ENCODE results near the gene CLDND2.

CLDND2 gene

DNA sequence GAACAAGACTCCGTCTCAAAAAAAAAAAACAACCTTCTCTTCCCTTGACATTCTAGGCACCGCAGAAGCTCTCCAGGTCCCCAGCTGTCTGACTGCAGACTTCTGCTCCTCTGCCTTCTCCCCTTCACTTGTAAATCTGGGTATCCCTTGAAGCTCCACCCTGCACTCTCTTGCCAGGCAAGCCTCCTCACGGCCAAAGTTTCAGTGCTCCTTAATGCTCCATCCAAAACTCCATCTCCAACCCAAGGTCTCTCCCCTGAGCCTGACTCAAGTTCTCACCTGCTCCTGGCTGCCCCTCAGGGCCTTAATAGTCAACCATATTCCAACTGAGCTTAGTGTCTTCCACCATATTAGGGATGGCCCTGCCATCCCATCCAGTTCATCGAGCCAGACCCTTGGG lies 1.4 kb upstream of the CLDND2 start:
- Mint-ChIP-seq H3K27me3 (no peaks in the 10 kb centered on the region), H3K4me3 (peak overlapping the region; percentile 87), H3K4me1 (ENCODE audit: low read depth) (peaks cover 69% of the 10 kb centered on the region), H3K9me3 (ENCODE audit: low read depth) (no peaks in the 10 kb centered on the region), H3K36me3 (peaks cover 4% of the 10 kb centered on the region), H3K27ac (peak overlapping the region; percentile 94)

DNA sequence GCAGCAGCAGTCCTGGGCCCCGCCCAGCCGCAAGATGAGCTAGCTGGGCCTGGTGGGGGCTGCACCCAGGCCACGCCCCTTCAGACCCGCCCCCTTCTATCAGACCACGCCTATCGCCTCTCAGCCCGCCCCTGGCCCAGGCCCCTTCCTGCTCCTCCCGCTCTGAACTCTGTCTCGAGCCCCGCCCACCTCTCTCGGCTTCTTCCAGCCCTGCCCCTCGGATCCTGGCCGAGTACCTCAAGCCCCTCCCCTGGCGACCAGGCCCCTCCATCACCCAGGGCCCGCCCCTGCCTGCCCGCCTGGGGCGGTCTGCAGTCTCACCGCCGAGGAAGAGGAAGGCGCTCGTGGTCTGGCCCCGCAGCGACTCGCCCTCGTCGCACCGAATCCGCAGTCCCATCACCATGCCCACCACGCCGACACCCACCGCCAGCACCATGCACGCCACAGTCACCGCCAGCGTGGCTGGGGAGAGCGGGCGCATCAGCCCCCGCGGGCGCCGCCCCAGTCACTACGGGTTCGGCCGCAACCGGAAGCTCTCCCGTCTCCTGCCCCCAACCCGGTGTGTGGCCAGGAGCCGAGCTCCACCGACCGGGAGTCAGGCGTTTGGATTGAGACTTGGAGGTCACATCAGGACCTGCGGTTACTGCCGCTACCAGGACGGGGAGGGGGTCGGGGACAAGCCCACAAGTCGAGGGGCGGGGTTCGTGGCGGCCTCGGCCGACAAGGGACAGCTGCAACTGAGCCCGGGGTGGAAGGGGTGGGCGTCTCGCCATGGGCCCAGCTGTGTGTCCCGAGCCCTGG lies 1.0 kb downstream of the CLDND2 start:
- H3K4me1 Mint-ChIP-seq (ENCODE audit: low read depth), result peaks cover 66% of the 10 kb centered on the region
- peak overlapping the region; percentile 99 for H3K27ac Mint-ChIP-seq
- H3K4me3 Mint-ChIP-seq, result peak overlapping the region; percentile 100
- H3K36me3 Mint-ChIP-seq, result peaks cover 4% of the 10 kb centered on the region
- H3K9me3 Mint-ChIP-seq (ENCODE audit: low read depth), result no peaks in the 10 kb centered on the region
- no peaks in the 10 kb centered on the region for H3K27me3 Mint-ChIP-seq

DNA sequence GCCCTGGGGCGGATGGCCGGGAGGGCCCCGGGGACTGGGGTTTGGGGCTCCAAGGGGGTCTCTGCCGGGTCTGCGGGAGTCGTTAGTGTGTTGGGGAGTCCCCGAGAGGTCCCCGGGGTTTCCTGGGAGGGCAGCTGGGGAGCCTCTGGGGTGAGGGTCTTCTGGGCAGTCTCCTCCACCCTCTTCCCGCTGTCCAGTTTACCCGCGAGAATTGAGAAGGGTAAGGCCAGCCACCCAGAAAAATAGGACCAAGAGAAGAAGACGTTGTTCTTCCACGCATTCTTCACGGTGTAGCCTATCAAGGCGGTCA lies 1.6 kb downstream of the CLDND2 start:
- peak overlapping the region; percentile 100 for H3K4me3 Mint-ChIP-seq
- H3K36me3 Mint-ChIP-seq, result peaks cover 4% of the 10 kb centered on the region
- peak overlapping the region; percentile 99 for H3K27ac Mint-ChIP-seq
- no peaks in the 10 kb centered on the region for H3K27me3 Mint-ChIP-seq
- peaks cover 66% of the 10 kb centered on the region for H3K4me1 Mint-ChIP-seq (ENCODE audit: low read depth)
- H3K9me3 Mint-ChIP-seq (ENCODE audit: low read depth), result no peaks in the 10 kb centered on the region

DNA sequence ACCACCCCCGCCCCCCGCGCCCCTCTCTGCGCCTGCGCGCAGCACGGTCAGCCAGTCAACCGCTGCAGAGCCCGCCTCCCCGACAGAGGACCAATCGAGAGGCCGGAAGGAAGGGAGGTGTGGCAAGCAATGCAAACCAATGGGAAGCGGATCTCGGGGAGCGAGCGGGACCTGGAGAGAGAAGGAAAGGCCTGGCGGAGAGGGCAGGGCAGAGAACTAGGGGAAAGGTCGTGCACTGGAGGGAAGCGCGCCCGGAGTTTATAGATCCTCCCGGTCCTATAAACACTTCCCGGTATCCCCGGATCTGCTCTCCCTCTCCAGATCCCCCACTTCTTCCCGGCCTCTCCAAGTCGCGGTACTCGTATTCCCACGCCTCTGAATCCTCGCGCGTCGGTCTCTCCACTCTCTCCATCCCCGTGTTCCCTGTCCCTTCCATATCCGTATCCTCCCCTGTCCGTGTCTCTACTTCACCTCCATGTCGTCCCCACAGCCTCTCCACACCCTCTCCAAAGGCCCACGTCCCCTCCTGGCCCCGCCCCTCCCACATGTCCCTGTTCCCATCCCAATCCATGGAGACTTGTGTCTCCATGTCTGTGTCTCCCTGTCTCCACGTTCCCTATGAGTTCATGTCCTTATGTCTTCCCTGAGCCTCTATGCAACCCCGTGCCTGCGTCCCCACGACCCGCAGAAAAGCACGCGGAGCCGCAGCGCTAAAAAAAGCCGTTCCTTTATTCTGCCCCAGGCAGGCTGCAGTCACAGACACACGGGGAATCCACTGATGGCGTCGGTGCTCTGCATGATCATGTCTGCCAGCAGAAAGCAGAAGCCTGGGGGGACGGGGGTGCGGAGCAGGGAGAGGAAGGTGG lies 2.2 kb downstream of the CLDND2 start:
- Mint-ChIP-seq H3K9me3 (ENCODE audit: low read depth) (no peaks in the 10 kb centered on the region), H3K27me3 (no peaks in the 10 kb centered on the region), H3K4me1 (ENCODE audit: low read depth) (peaks cover 65% of the 10 kb centered on the region), H3K4me3 (peak overlapping the region; percentile 100), H3K27ac (peak overlapping the region; percentile 99), H3K36me3 (peaks cover 4% of the 10 kb centered on the region)

DNA sequence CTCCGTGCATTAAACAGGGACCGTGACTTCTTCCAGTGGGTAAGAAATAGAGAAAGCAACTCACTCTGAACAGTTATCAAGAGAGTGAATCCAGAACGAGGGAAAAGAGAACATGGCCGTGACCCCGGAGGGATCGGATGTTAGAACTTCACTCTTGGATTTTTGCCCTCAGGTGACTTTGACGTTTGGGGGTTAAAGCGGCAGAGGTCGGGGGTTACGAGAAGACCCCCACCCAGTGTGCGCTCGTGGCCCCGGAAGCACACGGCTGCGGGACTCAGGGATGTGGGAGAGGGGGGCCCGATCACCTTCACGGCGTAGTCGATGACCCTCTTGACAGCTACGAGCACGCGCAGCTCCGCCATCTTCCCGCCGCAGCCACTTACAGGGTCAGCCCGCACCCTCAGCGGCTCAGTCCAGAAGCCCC lies 2.8 kb downstream of the CLDND2 start, which contains the start of gene ETFB:
Gene ETFB, minus strand, starts transcription at position 424 of the 424 bp plus-strand sequence. Its CDS starts 62 bp downstream, at position 362.
- H3K36me3 Mint-ChIP-seq, result peaks cover 4% of the 10 kb centered on the region
- H3K4me1 Mint-ChIP-seq (ENCODE audit: low read depth), result peaks cover 59% of the 10 kb centered on the region
- H3K27ac Mint-ChIP-seq, result peak within 1 kb of the TSS; percentile 99
- peak within 1 kb of the TSS; percentile 100 for H3K4me3 Mint-ChIP-seq
- no peaks in the 10 kb centered on the region for H3K27me3 Mint-ChIP-seq
- no peaks in the 10 kb centered on the region for H3K9me3 Mint-ChIP-seq (ENCODE audit: low read depth)

DNA sequence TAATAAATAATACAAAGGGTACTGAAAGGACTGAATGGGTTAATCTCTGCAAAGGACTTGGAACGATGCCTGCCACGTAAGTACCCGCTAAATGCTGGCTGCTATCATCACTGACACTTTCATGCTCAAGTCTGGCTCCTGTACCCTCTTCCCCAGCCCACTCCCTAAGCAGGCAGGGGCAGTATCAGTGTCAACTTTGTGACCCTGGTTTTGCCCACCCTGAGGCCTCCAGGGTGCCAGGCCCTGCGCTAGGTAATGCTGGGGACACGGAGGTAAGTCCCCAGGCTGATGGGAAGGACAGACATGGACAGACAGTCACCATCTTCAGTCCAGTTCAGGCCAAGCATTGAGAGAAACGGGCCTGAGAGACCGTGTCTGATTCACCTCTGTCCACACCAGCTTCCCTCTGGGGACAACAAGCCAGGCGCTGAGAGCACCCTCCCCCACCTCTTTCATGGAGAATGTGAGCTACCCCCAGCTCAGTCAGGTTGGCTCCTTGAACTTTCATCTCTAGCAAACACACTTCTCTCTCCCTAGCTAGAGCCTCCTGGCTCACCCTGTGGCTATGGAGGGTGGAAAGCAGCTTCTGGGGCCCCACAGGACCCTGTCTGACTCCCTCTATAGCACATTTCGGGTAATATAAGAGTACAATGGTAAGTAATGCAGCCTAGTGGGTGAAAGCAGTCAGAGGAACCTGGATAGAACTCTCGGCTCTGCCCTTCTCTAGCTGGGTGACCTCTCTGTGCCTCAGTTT lies 3.4 kb downstream of the CLDND2 start:
- Mint-ChIP-seq H3K27ac (peak overlapping the region; percentile 99), H3K9me3 (ENCODE audit: low read depth) (no peaks in the 10 kb centered on the region), H3K4me1 (ENCODE audit: low read depth) (peaks cover 56% of the 10 kb centered on the region), H3K4me3 (peak overlapping the region; percentile 100), H3K27me3 (no peaks in the 10 kb centered on the region), H3K36me3 (peaks cover 3% of the 10 kb centered on the region)

DNA sequence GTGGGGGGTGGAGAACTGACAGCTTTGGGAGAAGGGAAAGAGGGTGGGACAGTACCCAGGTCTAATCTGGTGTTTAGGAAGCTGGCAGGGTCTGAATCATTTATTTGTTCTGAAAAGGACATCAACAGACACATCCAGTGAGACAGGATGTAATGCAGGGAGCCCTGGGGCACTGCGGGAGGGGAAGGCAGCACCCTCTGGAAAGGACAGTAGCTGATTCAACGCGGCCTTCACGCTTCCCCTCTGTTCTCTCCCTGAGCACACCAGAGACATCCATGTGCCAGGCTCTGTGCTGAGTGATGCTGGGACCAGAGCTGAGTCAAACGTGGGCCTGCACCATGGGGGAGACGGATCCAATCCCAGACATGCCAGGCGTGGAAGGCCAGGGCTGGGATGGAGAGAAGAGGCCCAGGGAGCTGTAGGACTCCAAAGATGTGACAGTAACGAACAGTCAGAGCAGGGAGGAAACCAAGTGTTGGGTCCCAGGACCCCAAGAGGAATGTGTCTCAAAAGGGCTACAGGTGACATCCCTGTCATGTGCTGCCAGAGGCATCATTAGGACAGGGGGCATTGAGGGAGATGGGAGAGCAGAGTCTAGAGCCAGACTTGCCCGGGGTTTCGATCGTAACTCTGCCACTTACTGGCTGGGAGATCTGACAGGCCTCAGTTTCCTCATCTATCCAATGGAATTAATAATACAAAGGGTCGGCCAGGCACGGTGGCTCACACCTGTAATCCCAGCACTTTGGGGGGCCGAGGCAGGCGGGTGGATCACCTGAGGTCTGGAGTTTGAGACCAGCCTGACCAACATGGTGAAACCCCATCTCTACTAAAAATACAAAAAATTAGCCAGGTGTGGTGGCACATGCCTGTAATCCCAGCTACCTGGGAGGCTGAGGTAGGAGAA lies 4.3 kb downstream of the CLDND2 start:
- Mint-ChIP-seq H3K4me3 (peak overlapping the region; percentile 80), H3K9me3 (ENCODE audit: low read depth) (no peaks in the 10 kb centered on the region), H3K27ac (peak overlapping the region; percentile 92), H3K27me3 (no peaks in the 10 kb centered on the region), H3K36me3 (no peaks in the 10 kb centered on the region), H3K4me1 (ENCODE audit: low read depth) (peaks cover 54% of the 10 kb centered on the region)

DNA sequence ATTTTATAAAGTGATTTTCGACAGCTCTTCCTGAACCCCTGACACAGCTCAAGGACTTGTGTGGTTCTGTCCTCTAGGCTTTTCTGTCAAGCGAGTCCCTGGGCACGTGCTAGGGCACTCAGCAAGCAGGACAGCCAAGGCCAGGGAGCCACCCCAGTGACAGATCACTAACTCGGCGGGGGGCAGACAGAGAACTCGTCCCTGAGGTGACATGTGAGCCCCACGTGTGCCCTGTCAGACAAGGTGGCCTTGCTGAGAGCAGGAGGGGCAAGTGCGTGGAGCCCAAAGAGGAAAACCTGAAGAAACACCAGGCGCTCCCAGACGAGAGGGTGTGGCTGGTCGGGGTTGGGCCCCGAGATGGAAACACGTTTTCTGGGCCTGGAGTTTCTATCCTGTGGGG lies 7.6 kb downstream of the CLDND2 start:
- no peaks in the 10 kb centered on the region for H3K27me3 Mint-ChIP-seq
- no peak overlapping the region for H3K4me3 Mint-ChIP-seq
- H3K36me3 Mint-ChIP-seq, result no peaks in the 10 kb centered on the region
- H3K9me3 Mint-ChIP-seq (ENCODE audit: low read depth), result no peaks in the 10 kb centered on the region
- H3K4me1 Mint-ChIP-seq (ENCODE audit: low read depth), result peaks cover 56% of the 10 kb centered on the region
- H3K27ac Mint-ChIP-seq, result no peak overlapping the region

DNA sequence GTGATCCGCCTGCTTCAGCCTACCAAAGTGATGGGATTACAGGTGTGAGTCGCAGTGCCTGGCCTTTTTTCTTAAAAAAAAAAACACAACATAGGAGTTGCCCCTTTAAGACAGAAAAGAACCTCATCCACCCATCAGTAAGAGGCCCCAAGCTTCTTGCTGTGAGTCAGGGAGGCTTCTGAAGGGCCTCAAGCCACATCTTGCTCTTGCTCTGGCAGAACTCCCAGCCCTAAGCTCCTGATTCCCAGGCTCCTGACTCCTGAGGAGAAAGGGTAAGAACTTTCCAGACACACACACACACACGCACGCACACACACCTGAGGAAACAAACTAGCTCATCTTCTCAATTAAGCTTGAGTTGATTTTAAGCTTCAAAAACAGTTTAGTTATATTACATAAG lies 9.5 kb downstream of the CLDND2 start:
- peaks cover 57% of the 10 kb centered on the region for H3K4me1 Mint-ChIP-seq (ENCODE audit: low read depth)
- H3K27ac Mint-ChIP-seq, result no peak overlapping the region

DNA sequence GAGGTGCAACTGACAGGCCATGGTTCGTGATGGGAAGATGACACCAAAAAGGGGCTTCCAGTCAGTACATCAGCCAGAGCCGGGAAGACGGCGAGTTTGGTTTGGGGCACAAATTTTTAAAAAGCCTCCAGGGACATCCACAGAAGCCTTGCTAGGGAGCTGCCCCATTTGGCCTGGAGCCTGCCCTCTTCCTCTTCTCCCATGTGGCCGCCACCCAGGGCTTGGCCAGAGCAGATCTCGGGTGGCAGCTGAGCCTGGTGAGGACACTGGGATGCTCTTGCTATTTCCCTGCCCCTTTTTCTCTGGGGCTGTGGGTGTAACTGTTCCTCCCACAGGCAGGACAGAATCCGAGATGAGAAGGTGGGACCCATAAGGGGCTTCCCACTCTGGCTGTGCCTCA lies 10.9 kb downstream of the CLDND2 start:
- Mint-ChIP-seq H3K9me3 (ENCODE audit: low read depth) (no peaks in the 10 kb centered on the region), H3K36me3 (no peaks in the 10 kb centered on the region), H3K4me1 (ENCODE audit: low read depth) (peaks cover 47% of the 10 kb centered on the region), H3K4me3 (no peak overlapping the region), H3K27me3 (no peaks in the 10 kb centered on the region), H3K27ac (no peak overlapping the region)

More for the DNA sequence above, 9.5 kb downstream of the CLDND2 start:
- Mint-ChIP-seq H3K36me3 (no peaks in the 10 kb centered on the region), H3K9me3 (ENCODE audit: low read depth) (no peaks in the 10 kb centered on the region), H3K27me3 (no peaks in the 10 kb centered on the region), H3K4me3 (no peak overlapping the region)

DNA sequence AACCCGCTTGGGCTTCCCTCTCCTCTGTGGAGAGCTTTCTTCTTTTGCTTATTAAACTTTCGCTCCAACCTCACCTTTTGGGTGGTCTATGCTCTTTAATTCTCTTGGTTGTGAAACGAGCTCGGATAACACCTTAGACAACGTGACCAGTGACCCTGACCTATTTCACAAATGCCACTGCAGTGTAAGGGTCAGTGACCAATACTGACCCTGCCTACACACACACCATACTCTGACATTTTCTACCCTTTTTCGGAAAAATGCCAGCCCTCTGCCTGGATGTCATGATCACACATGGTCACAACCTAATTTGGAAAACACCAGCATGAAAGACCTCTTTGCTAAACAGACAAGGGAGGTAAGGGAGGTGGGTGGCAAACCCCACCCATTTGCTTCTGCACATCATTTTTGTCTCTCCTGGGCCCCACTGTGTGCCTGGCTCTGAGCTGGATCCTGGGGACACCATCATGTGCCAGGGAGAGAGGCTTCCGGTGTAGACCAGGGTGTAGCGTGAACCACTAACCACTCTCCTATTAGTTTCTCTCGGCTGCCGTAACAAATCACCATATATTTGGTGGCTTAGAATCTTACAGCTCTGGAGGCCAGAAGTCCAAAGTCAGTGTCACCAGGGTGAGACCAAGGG lies 12.5 kb downstream of the CLDND2 start:
- Mint-ChIP-seq H3K4me3 (peak overlapping the region; percentile 18), H3K27ac (peak overlapping the region; percentile 72), H3K4me1 (ENCODE audit: low read depth) (peaks cover 35% of the 10 kb centered on the region), H3K9me3 (ENCODE audit: low read depth) (no peaks in the 10 kb centered on the region), H3K36me3 (no peaks in the 10 kb centered on the region), H3K27me3 (no peaks in the 10 kb centered on the region)

DNA sequence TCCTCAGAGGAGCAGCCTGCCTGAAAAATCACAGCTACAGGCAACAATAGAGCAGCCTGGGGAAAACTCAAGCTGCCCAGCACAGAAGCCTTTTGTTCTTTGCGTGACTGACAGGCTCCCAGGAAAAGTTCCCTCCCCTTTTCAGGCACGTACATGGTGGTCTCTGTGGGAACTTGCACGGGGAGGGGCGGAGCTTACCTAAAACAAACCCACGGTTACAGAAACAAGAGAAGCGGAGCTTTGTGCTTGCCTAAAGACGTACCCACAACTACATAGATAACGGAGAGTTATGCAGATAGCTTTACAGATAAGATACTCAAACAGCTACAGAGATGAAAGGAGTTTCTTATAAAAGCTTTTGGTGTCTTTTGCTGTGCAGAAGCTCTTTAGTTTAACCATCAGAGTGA lies 14.1 kb downstream of the CLDND2 start:
- Mint-ChIP-seq H3K36me3 (no peaks in the 10 kb centered on the region), H3K4me3 (peak overlapping the region; percentile 58), H3K27ac (peak overlapping the region; percentile 82)

DNA sequence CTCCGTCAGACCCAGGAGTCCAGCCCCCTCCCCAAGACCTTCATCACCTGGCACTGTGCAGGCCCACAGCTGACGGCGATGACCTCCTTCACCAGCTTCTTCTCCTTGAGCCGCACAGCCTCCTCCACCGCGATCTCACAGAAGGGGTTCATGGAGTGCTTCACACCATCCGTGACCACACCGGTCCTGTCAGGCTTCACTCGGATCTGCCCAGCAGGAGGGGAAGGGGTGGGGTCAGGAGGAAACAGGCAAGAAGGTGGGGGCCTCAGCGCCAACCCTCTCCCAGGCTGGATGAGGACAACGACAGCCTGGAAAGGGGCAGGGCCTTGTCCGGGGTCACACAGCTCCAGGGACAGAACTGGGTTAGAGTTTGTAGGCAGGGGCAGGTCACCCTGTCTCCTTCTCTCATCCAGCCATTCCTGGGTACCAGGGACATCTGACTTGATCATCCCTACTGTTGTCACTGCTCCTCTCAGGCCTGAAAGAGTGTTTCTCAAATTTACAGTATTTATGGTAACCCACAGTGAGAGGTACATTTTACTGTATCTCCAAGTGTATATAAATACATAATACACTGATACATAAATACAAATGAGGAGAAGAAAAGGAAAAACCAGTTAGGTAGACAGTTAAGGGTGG lies 14.6 kb downstream of the CLDND2 start:
- peak overlapping the region; percentile 46 for H3K27ac Mint-ChIP-seq
- no peaks in the 10 kb centered on the region for H3K36me3 Mint-ChIP-seq
- no peak overlapping the region for H3K4me3 Mint-ChIP-seq
- no peaks in the 10 kb centered on the region for H3K27me3 Mint-ChIP-seq
- H3K4me1 Mint-ChIP-seq (ENCODE audit: low read depth), result peaks cover 28% of the 10 kb centered on the region
- no peaks in the 10 kb centered on the region for H3K9me3 Mint-ChIP-seq (ENCODE audit: low read depth)

More for the DNA sequence above, 14.1 kb downstream of the CLDND2 start:
- H3K27me3 Mint-ChIP-seq, result no peaks in the 10 kb centered on the region
- H3K9me3 Mint-ChIP-seq (ENCODE audit: low read depth), result no peaks in the 10 kb centered on the region
- H3K4me1 Mint-ChIP-seq (ENCODE audit: low read depth), result peaks cover 31% of the 10 kb centered on the region
